Measurements from ENCODE around the gene CBLN1. TPM values are rescaled to one million over a fixed set of nuclear protein-coding genes. Genes with fewer than 3 reads are reported as not detected.
A peak's percentile ranks its signal among the peaks of the same experiment; 100 is the strongest.

The CBLN1 gene
- not detected for total RNA-seq

- peaks cover 9% of the 10 kb centered on the region for H3K4me1 Mint-ChIP-seq
- peaks cover 3% of the 10 kb centered on the region for H3K36me3 Mint-ChIP-seq (ENCODE audit: low read depth)
- peak within 1 kb of the TSS; percentile 54 for H3K4me3 Mint-ChIP-seq
- H3K27me3 Mint-ChIP-seq, result peaks cover 78% of the 10 kb centered on the region
- no peaks in the 10 kb centered on the region for H3K9me3 Mint-ChIP-seq
- peak within 1 kb of the TSS; percentile 55 for H3K27ac Mint-ChIP-seq
- ChIA-PET CTCF (no interaction called here), POLR2A (no interaction called here)
- no peak for DNase-seq
These were observed at the start of gene CBLN1 for GRCh38 chr16:49281480-49281842. Gene CBLN1 (minus strand): TSS chr16:49281838. CDS start chr16:49281465, 373 bp downstream.

GRCh38 chr16:49330562-49331201 is 49.0 kb upstream of the CBLN1 start:
- Mint-ChIP-seq H3K27ac (no peak overlapping the region), H3K27me3 (no peaks in the 10 kb centered on the region), H3K4me1 (no peaks in the 10 kb centered on the region), H3K9me3 (no peaks in the 10 kb centered on the region), H3K36me3 (ENCODE audit: low read depth) (no peaks in the 10 kb centered on the region), H3K4me3 (no peak overlapping the region)
- DNase-seq, result no peak
- ChIA-PET POLR2A (no interaction called here), CTCF (no interaction called here)

GRCh38 chr16:49328325-49328724 is 46.7 kb upstream of the CBLN1 start:
- no peaks in the 10 kb centered on the region for H3K27me3 Mint-ChIP-seq
- no peaks in the 10 kb centered on the region for H3K36me3 Mint-ChIP-seq (ENCODE audit: low read depth)
- no peak for DNase-seq
- H3K4me1 Mint-ChIP-seq, result no peaks in the 10 kb centered on the region
- CTCF ChIA-PET, result no interaction called here
- no peak overlapping the region for H3K4me3 Mint-ChIP-seq
- H3K27ac Mint-ChIP-seq, result no peak overlapping the region
- POLR2A ChIA-PET, result no interaction called here
- no peaks in the 10 kb centered on the region for H3K9me3 Mint-ChIP-seq

GRCh38 chr16:49327466-49327865 is 45.8 kb upstream of the CBLN1 start:
- no peaks in the 10 kb centered on the region for H3K4me1 Mint-ChIP-seq
- POLR2A ChIA-PET, result no interaction called here
- no peaks in the 10 kb centered on the region for H3K9me3 Mint-ChIP-seq
- H3K4me3 Mint-ChIP-seq, result no peak overlapping the region
- H3K27me3 Mint-ChIP-seq, result no peaks in the 10 kb centered on the region
- CTCF ChIA-PET, result no interaction called here
- no peak overlapping the region for H3K27ac Mint-ChIP-seq
- no peaks in the 10 kb centered on the region for H3K36me3 Mint-ChIP-seq (ENCODE audit: low read depth)
- no peak for DNase-seq

- POLR2A ChIA-PET, result no interaction called here
- Mint-ChIP-seq H3K36me3 (ENCODE audit: low read depth) (no peaks in the 10 kb centered on the region), H3K4me3 (no peak overlapping the region), H3K9me3 (no peaks in the 10 kb centered on the region), H3K27ac (no peak overlapping the region), H3K27me3 (peaks cover 1% of the 10 kb centered on the region), H3K4me1 (no peaks in the 10 kb centered on the region)
- DNase-seq, result no peak
- CTCF ChIA-PET, result no interaction called here
These were observed 43.1 kb upstream of the CBLN1 start for GRCh38 chr16:49324703-49325102.

GRCh38 chr16:49315602-49316001 is 34.0 kb upstream of the CBLN1 start:
- no peak overlapping the region for H3K4me3 Mint-ChIP-seq
- H3K4me1 Mint-ChIP-seq, result no peaks in the 10 kb centered on the region
- no peak overlapping the region for H3K27ac Mint-ChIP-seq
- no peaks in the 10 kb centered on the region for H3K9me3 Mint-ChIP-seq
- no peaks in the 10 kb centered on the region for H3K36me3 Mint-ChIP-seq (ENCODE audit: low read depth)
- CTCF ChIA-PET, result no interaction called here
- no peak for DNase-seq
- POLR2A ChIA-PET, result no interaction called here
- H3K27me3 Mint-ChIP-seq, result peaks cover 6% of the 10 kb centered on the region

GRCh38 chr16:49312389-49312985 is 30.8 kb upstream of the CBLN1 start:
- H3K9me3 Mint-ChIP-seq, result no peaks in the 10 kb centered on the region
- no peaks in the 10 kb centered on the region for H3K4me1 Mint-ChIP-seq
- DNase-seq, result no peak
- no peak overlapping the region for H3K27ac Mint-ChIP-seq
- no peak overlapping the region for H3K4me3 Mint-ChIP-seq
- CTCF ChIA-PET, result interaction anchor here (1.3 kb wide), 1 partner anchor 10 kb away, joined by 5 read pairs; no protein-coding TSS in a partner anchor
- POLR2A ChIA-PET, result no interaction called here
- no peaks in the 10 kb centered on the region for H3K36me3 Mint-ChIP-seq (ENCODE audit: low read depth)
- peaks cover 3% of the 10 kb centered on the region for H3K27me3 Mint-ChIP-seq

- no peaks in the 10 kb centered on the region for H3K36me3 Mint-ChIP-seq (ENCODE audit: low read depth)
- H3K9me3 Mint-ChIP-seq, result no peaks in the 10 kb centered on the region
- H3K4me1 Mint-ChIP-seq, result no peaks in the 10 kb centered on the region
- no peak for DNase-seq
- ChIA-PET CTCF (interaction anchor here (1.3 kb wide), 1 partner anchor 10 kb away, joined by 5 read pairs; no protein-coding TSS in a partner anchor), POLR2A (no interaction called here)
- no peak overlapping the region for H3K27ac Mint-ChIP-seq
- no peak overlapping the region for H3K4me3 Mint-ChIP-seq
- H3K27me3 Mint-ChIP-seq, result peaks cover 3% of the 10 kb centered on the region
These were observed 30.2 kb upstream of the CBLN1 start for GRCh38 chr16:49311823-49312222.

- H3K36me3 Mint-ChIP-seq (ENCODE audit: low read depth), result no peaks in the 10 kb centered on the region
- POLR2A ChIA-PET, result no interaction called here
- no peak overlapping the region for H3K27ac Mint-ChIP-seq
- no peak for DNase-seq
- H3K27me3 Mint-ChIP-seq, result peaks cover 5% of the 10 kb centered on the region
- H3K4me1 Mint-ChIP-seq, result no peaks in the 10 kb centered on the region
- CTCF ChIA-PET, result no interaction called here
- no peaks in the 10 kb centered on the region for H3K9me3 Mint-ChIP-seq
- no peak overlapping the region for H3K4me3 Mint-ChIP-seq
These were observed 25.5 kb upstream of the CBLN1 start for GRCh38 chr16:49307176-49307575.

- peaks cover 1% of the 10 kb centered on the region for H3K27me3 Mint-ChIP-seq
These were observed 23.8 kb upstream of the CBLN1 start for GRCh38 chr16:49305406-49305805.

GRCh38 chr16:49292413-49292812 is 10.8 kb upstream of the CBLN1 start:
- Mint-ChIP-seq H3K27ac (no peak overlapping the region), H3K36me3 (ENCODE audit: low read depth) (no peaks in the 10 kb centered on the region), H3K4me1 (no peaks in the 10 kb centered on the region), H3K27me3 (peaks cover 9% of the 10 kb centered on the region), H3K4me3 (no peak overlapping the region), H3K9me3 (no peaks in the 10 kb centered on the region)
- ChIA-PET CTCF (no interaction called here), POLR2A (no interaction called here)
- DNase-seq, result no peak

More at GRCh38 chr16:49305406-49305805, 23.8 kb upstream of the CBLN1 start:
- DNase-seq, result no peak
- CTCF ChIA-PET, result no interaction called here
- Mint-ChIP-seq H3K27ac (no peak overlapping the region), H3K9me3 (no peaks in the 10 kb centered on the region), H3K4me3 (no peak overlapping the region), H3K36me3 (ENCODE audit: low read depth) (no peaks in the 10 kb centered on the region), H3K4me1 (no peaks in the 10 kb centered on the region)
- POLR2A ChIA-PET, result no interaction called here

- H3K27ac Mint-ChIP-seq, result no peak overlapping the region
- H3K27me3 Mint-ChIP-seq, result peaks cover 46% of the 10 kb centered on the region
- no peak for DNase-seq
- peaks cover 3% of the 10 kb centered on the region for H3K4me1 Mint-ChIP-seq
- no peak overlapping the region for H3K4me3 Mint-ChIP-seq
- ChIA-PET CTCF (no interaction called here), POLR2A (no interaction called here)
- H3K9me3 Mint-ChIP-seq, result no peaks in the 10 kb centered on the region
- H3K36me3 Mint-ChIP-seq (ENCODE audit: low read depth), result peaks cover 3% of the 10 kb centered on the region
These were observed 5.9 kb upstream of the CBLN1 start for GRCh38 chr16:49287572-49287971.

- peaks cover 56% of the 10 kb centered on the region for H3K27me3 Mint-ChIP-seq
- ChIA-PET POLR2A (no interaction called here), CTCF (no interaction called here)
- H3K4me1 Mint-ChIP-seq, result peaks cover 9% of the 10 kb centered on the region
- H3K27ac Mint-ChIP-seq, result no peak overlapping the region
- H3K9me3 Mint-ChIP-seq, result no peaks in the 10 kb centered on the region
- no peak for DNase-seq
- peaks cover 3% of the 10 kb centered on the region for H3K36me3 Mint-ChIP-seq (ENCODE audit: low read depth)
- no peak overlapping the region for H3K4me3 Mint-ChIP-seq
These were observed 3.3 kb upstream of the CBLN1 start for GRCh38 chr16:49284962-49285361.

GRCh38 chr16:49283376-49284049 is 1.9 kb upstream of the CBLN1 start:
- Mint-ChIP-seq H3K9me3 (no peaks in the 10 kb centered on the region), H3K27ac (no peak overlapping the region), H3K4me1 (peaks cover 9% of the 10 kb centered on the region), H3K36me3 (ENCODE audit: low read depth) (peaks cover 3% of the 10 kb centered on the region), H3K4me3 (no peak overlapping the region), H3K27me3 (peaks cover 66% of the 10 kb centered on the region)
- POLR2A ChIA-PET, result no interaction called here
- CTCF ChIA-PET, result no interaction called here
- DNase-seq, result no peak

Data from activated CD4-positive, alpha-beta T cell treated with anti-CD3 and anti-CD28 coated beads, Interleukin-2, amount 10 ng/mL, durations not matched to agents 7 days and 5 days (primary cell).